ENCODE measurements around the gene SLC6A6.

DNA sequence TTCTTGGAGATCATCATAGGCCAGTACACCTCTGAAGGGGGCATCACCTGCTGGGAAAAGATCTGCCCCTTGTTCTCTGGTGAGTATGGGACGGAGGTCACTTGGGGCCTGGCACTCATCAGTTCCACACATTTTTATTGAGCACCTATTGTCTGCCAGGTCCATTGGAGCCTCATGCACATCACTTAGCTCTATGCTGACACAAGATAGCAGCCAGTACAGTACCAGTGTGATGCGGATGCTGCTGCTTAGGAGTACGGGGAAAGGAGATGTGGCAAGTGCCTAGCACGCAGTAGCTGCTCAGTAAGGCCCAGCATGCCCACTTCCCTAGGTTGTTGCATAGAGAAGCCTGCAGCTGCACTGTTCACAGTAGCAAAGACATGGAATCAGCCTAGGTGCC, 43.4 kb downstream of the SLC6A6 start:
- TF ChIP-seq, protein P1, sequence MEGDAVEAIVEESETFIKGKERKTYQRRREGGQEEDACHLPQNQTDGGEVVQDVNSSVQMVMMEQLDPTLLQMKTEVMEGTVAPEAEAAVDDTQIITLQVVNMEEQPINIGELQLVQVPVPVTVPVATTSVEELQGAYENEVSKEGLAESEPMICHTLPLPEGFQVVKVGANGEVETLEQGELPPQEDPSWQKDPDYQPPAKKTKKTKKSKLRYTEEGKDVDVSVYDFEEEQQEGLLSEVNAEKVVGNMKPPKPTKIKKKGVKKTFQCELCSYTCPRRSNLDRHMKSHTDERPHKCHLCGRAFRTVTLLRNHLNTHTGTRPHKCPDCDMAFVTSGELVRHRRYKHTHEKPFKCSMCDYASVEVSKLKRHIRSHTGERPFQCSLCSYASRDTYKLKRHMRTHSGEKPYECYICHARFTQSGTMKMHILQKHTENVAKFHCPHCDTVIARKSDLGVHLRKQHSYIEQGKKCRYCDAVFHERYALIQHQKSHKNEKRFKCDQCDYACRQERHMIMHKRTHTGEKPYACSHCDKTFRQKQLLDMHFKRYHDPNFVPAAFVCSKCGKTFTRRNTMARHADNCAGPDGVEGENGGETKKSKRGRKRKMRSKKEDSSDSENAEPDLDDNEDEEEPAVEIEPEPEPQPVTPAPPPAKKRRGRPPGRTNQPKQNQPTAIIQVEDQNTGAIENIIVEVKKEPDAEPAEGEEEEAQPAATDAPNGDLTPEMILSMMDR (IDR thresholded peaks at IDR 0.05) = no peak
- TF ChIP-seq FOXM1 (IDR thresholded peaks at IDR 0.05; ENCODE audit: low read depth) = no peak
- no peak for TF ChIP-seq POLR2AphosphoS5 (IDR thresholded peaks at IDR 0.05; ENCODE audit: low read depth, low read length)
- TF ChIP-seq, protein P2, sequence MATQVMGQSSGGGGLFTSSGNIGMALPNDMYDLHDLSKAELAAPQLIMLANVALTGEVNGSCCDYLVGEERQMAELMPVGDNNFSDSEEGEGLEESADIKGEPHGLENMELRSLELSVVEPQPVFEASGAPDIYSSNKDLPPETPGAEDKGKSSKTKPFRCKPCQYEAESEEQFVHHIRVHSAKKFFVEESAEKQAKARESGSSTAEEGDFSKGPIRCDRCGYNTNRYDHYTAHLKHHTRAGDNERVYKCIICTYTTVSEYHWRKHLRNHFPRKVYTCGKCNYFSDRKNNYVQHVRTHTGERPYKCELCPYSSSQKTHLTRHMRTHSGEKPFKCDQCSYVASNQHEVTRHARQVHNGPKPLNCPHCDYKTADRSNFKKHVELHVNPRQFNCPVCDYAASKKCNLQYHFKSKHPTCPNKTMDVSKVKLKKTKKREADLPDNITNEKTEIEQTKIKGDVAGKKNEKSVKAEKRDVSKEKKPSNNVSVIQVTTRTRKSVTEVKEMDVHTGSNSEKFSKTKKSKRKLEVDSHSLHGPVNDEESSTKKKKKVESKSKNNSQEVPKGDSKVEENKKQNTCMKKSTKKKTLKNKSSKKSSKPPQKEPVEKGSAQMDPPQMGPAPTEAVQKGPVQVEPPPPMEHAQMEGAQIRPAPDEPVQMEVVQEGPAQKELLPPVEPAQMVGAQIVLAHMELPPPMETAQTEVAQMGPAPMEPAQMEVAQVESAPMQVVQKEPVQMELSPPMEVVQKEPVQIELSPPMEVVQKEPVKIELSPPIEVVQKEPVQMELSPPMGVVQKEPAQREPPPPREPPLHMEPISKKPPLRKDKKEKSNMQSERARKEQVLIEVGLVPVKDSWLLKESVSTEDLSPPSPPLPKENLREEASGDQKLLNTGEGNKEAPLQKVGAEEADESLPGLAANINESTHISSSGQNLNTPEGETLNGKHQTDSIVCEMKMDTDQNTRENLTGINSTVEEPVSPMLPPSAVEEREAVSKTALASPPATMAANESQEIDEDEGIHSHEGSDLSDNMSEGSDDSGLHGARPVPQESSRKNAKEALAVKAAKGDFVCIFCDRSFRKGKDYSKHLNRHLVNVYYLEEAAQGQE (IDR thresholded peaks at IDR 0.05; ENCODE audit: low read depth, low read length) = no peak
- no peak for TF ChIP-seq RAD21 (IDR thresholded peaks at IDR 0.05; ENCODE audit: low read length)
- TF ChIP-seq, protein P3, sequence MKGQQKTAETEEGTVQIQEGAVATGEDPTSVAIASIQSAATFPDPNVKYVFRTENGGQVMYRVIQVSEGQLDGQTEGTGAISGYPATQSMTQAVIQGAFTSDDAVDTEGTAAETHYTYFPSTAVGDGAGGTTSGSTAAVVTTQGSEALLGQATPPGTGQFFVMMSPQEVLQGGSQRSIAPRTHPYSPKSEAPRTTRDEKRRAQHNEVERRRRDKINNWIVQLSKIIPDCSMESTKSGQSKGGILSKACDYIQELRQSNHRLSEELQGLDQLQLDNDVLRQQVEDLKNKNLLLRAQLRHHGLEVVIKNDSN (IDR thresholded peaks at IDR 0.05; ENCODE audit: borderline replicate concordance, low read depth) = no peak
- TF ChIP-seq GATA2 (CRISPR knock-in tag; IDR thresholded peaks at IDR 0.05) = no peak
- no peak for TF ChIP-seq TEAD4 (IDR thresholded peaks at IDR 0.05; ENCODE audit: borderline replicate concordance, insufficient read depth)
- TF ChIP-seq EZH2phosphoT487 (IDR thresholded peaks at IDR 0.05; ENCODE audit: borderline replicate concordance, low read depth) = no peak
- no peak for TF ChIP-seq FOSL2 (IDR thresholded peaks at IDR 0.05; ENCODE audit: borderline replicate concordance, low read depth)
- no peak for TF ChIP-seq GABPA (IDR thresholded peaks at IDR 0.05; ENCODE audit: low read depth)
- TF ChIP-seq EP300 (IDR thresholded peaks at IDR 0.05; ENCODE audit: borderline replicate concordance in 1 of 2, low read depth in 1 of 2, low read length in 1 of 2) = no peak
- no peak for TF ChIP-seq NRF1 (IDR thresholded peaks at IDR 0.05; ENCODE audit: low read depth, low read length)

All from SK-N-SH (cell line).